Neural cell (in vitro differentiated cells): Measurements from ENCODE around the gene EBF3.

Experiments
- CTCF ChIP-seq: fragments of 450-650 bp; IDR thresholded peaks from 2 replicates; pipeline ENCODE4 v1.5.1; 2014; ENCODE audit warnings: antibody characterized with exemption, mild to moderate bottlenecking, moderate library complexity; ENCODE audit not compliant: poor library complexity, severe bottlenecking
- EZH2 ChIP-seq: fragments of 200-600, 300-800 bp; shearing (Covaris generic), sonication (generic); IDR thresholded peaks from 2 replicates; pipeline ENCODE4 v1.6.1; 2014; ENCODE audit warnings: antibody characterized with exemption, low read length, borderline replicate concordance, mild to moderate bottlenecking; ENCODE audit not compliant: insufficient read depth, poor library complexity, severe bottlenecking
- POLR2AphosphoS5 ChIP-seq: IDR thresholded peaks from 2 replicates; pipeline ENCODE4 v1.6.1; 2012

GRCh38 chr10:129880191-129880870, 83.7 kb downstream of the EBF3 start:
- TF ChIP-seq EZH2 (no peak), CTCF (no peak), POLR2AphosphoS5 (no peak)
